ENCODE measurements around the gene C16orf89.
"Not testable (repeated sequence)": the region's sequence is repeated elsewhere in the genome, so short reads cannot be mapped to it uniquely, and the experiment has no call there.

Gene C16orf89

DNA sequence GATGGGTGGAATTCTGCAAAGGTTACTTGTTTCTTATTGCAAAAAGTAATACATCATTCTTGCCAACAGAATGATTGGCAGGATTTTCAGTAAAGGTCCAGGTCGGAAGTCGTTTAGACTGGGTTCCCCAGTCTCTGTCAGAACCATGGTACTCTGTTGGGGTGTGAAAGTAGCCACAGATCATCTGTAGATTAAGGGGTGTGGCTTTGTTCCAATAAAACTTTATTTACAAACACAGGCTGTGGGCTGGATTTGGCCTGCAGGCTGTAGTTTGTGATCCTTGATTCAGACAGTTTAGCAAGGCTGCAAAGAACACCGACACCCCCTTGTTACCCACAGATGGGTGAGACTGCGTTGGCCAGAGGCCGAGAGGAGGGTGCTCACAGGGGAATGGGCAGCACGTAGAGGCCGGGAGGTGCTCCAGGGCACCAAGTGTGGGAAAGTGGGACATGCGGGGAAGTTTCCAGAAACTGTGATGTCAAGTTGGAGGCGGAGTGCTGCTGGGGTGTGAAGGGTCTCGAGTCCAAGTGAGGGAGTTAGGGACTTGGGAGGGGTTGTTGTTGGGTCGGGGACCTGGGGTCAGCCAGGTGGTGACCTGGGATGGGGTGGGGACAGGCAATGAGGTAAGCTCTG, 18.5 kb upstream of the C16orf89 start:
- not testable (repeated sequence) for DNase-seq

DNA sequence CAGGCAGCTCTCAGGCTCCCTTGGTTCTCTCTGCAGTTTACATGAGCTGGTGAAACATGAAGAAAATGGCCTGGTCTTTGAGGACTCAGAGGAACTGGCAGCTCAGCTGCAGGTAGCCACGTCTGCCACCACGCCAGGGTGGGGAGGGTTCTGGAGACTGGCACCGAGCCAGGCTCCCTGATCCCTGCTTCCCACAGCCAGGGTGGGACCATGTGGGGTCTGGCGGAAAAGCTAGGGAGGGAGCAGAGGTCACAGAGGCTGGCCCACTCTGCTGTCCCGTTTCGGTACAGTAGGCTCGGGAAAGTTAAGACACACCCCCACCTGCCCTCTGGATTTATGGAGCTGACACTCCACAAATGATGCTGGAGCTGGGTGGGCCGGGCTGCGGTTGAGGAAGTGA, 17.9 kb upstream of the C16orf89 start:
- not testable (repeated sequence) for DNase-seq

DNA sequence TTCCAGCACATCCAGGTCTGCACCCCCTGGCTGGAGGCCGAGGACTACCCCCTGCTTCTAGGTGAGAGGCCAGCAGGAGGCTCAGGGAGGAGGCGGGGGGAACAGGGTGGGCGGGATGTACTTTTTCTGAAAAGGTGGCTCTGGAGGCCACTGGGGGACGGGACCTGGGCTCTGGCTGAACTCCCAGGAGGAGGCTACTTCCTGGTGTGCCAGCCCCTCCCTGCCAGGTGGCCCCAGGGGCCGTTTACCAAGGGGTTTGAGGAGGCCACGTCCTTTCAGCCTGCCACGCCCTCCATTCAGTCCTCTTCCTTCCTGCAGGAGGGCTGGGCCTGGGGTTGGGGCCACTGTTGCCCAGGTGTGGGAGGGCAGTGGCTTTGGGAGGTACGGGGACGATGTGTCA, 15.2 kb upstream of the C16orf89 start:
- not testable (repeated sequence) for DNase-seq

DNA sequence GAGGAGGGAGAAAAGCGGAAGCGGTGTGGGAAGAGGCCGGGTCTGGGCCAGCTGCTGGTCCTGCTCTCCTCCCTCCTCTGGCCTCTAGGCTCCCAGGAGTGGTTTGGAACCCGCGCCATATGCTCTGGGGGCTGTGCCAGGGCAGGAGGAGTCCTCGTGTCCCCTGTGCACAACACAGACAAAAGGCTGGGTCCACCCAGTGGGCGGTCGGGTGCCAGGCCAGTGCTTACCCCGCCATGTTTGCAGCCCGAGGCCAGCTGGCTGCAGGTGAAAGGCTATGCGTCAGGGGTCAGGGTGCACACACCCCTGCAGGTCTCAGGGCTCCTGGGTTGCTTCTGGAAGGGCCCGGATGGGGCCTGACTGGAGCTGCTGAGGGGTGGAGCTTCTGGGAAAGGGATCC, 14.7 kb upstream of the C16orf89 start:
- DNase-seq: not testable (repeated sequence)

DNA sequence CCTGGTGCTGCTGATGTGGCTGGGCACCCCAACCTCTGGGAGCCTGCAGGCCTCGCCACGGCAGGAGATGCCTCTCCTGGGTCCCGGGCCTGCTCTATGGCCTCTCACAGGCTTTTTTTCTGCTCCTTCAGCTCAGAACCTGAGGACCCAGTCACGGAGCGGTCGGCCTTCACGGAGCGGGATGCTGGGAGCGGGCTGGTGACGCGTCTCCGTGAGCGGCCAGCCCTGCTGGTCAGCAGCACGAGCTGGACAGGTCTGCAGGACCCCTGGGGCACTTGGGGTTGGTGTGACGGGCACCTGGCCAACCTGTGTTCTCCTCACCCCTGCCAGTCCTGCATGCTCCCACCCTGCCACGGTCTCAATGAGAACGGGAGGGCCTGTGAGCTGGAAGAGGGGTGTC, 12.9 kb upstream of the C16orf89 start:
- no peak for DNase-seq

DNA sequence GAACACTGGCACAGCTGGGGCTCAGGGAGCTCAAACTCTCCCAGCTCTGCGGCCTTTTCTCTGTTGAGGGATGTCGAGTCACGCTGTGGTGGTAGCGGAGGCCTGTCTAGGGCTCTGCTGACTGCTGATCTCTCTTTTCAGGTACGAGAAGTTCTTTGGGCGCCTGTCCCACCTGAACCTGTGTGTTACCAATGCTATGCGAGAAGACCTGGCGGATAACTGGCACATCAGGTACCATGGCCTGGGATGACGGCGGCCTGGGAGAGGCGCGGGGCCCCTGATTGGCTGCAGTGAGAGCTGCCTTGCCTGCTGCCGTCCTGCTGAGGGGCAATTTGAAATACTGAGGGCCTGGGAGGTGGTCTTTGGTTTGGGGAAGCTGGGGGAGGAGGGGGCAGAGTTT, 11.5 kb upstream of the C16orf89 start:
- no peak for DNase-seq

DNA sequence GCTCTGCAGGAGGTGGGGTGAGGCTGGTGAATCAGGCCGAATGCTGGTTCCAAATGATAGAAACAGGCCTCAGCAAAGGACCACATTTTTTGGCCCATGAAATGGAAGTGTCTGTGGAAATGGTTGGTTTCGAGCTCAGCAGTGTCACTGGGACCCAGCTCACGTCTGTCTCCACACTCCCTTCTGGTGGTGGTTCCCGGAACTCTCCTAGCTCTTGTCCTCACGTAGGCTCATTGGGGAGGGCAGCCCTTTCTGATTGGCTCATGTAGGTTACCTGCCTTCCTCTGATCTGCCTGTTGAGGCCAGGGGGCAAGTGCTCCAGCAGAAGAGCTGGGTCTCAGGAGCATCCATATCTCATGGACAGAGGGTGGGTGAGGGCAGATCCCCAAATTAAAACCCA, 9.9 kb upstream of the C16orf89 start:
- DNase-seq: no peak

DNA sequence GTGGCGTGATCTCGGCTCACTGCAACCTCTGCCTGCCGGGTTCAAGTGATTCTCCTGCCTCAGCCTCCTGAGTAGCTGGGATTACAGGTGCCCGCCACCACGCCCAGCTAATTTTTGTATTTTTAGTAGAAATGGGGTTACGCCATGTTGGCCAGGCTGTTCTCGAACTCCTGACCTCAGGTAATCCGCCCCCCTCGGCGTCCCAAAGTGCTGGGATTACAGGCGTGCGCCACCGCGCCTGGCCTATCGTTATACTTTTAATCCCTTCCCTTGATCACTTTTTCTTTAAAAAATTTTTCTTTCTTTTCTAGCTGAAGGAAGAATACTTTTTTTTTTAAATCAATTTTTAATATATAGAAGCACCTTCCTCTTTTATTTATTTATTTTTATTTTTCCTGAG, 8.0 kb upstream of the C16orf89 start:
- DNase-seq: not testable (repeated sequence)

DNA sequence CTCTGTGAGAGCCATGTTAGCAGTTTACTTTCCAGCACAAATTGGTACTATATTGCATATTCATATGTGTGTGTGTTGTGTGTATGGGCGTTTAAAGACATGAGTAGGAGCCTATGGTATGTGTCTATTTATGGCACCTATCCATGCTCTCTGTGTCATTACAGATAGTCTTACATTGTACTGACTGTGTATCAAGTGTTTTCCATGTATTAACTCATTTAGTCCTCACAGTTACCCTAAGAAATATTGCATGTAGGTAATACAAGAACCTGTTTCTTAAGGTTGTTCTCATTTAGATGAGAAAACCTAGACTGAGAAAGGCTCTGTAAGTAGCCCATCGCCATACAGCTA, 7.5 kb upstream of the C16orf89 start:
- no peak for DNase-seq

DNA sequence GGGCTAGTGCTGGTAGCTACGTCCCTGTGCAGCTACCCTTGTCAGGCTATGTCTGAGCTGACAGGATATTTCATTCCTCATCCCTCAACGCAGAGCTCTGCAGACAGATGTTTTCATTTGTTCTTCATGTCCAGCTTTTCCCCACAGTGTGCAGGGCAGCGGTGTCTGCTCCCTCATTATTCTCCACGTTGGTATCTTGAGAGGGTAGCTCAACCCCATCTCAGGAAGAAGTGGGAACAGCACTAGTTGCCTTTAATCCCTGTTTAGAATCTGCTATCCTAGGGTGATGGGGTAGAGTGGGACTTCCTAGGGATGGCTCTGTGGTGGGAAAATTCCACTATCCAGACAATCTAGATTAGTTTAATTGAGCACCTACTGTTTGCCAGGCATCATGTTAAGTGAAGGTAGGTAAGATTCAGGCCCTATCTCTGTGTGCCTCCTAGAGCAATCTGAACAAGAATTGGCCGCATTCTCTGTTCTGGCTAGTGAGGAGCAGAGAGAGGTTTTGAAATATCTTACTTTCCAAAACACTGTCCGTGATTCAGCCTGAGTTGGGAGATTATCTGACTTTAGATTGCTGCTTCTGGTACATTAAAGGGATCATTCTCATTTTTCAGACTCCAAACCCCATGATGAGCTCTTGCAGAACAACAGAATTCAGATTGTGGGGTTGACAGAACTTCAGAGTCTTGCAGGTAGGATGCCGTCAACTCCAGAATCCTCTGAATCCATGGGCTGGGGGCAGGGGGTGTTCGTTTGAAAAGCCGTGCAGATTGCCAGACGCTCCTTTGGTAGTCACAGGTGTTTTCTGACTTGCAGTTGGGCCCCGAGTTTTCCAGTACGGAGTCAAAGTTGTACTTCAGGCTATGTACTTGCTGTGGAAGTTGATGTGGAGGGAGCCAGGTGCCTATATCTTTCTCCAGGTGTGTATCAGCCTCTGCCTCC, 6.8 kb upstream of the C16orf89 start:
- DNase-seq: peak; percentile 22

DNA sequence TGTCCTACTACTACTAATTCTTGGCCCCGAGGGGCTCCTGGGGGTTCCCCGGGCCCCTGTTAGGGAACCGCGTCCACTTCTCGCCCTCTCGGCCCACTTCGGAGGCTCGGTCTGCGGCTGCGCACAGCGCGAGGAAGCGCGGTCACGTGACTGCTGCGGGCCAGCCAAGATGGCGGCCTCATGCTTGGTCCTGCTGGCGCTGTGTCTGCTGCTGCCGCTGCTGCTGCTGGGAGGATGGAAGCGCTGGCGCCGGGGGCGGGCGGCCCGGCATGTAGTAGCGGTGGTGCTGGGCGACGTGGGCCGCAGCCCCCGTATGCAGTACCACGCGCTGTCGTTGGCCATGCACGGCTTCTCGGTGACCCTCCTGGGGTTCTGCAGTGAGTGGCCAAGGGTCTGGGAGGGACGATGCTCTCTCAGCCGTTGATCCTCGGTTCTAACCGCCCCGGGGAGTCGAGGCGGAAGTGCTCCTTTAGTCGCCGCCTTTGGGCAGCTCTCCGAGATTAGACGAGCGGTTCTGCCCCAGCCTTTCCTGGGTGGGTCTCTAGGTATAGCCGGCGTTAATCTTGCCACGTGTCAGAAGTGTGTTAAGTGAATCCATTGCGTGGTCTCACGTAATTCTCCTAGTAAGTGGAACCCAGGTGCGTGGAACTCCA, 6.1 kb upstream of the C16orf89 start, which contains the start of gene ALG1:
ALG1 (plus strand) TSS at position 163 of the 653 bp plus-strand sequence; CDS start at position 170, 7 bp downstream.
- DNase-seq: peak; percentile 93

DNA sequence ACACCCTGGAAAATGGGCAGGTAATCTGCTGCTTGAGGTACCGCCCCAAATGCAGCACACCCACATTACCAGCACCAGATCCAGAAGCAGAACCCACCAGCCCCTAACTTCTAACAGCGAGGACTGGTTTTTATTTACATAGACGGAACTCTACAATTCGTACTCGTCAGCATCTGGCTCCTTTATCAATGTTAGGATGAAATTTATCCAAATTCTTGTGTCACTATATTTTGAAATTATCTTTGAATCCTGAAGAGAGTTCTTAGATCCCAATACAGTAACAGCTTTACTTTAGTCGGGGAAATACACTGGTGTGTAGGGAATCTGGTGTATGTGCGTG, 5.6 kb upstream of the C16orf89 start:
- no peak for DNase-seq

DNA sequence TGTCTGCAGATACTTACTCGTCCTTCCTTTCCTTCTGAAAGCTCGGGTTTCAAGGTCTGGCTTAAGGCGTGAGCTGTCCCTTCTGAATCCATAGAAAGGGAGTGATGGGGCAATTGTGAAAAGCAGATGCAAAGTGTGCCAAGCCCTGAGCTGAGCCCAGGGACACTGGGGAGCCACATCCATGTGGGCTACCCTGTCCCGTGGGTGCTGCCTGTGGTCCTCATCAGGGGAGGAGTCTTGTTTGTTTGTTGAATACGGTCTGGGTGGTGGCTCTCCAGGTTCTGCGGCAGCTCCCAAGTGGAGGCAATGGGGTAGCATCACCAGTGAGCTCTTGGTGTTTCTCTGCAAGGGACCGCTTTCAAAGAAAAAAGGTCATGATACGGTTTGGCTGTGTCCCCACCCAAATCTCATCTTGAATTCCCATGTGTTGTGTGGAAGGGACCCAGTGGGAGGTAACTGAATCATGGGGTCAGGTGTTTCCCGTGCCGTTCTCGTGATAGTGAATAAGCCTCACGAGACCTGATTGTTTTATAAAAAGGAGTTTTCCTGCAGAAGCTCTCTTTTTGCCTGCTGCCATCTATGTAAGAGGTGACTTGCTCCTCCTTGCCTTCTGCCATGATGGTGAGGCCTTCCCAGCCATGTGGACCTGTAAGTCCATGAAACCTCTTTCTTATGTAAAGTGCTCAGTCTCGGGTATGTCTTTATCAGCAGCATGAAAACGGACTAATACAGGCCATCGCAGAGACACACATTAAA, 4.9 kb upstream of the C16orf89 start:
- no peak for DNase-seq

DNA sequence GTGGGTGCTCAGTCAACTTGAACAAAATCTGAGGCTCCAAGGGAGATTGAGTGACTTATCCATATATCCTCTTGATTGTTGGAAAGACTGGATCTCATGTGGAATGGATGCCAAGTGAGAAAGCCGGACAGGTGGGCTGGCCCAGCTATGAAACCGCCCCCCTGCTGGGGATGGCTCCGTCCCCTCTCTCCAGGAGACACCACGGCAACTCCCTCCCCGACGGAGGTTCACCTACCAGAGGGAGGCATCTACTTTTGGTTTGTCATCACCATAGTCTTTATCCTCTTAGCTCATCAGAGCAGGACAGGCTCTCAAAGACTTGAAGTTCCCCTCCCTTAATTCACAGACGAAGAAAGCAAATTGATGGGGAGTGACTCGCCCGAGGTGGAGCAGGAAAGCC, 4.1 kb upstream of the C16orf89 start:
- DNase-seq: no peak

DNA sequence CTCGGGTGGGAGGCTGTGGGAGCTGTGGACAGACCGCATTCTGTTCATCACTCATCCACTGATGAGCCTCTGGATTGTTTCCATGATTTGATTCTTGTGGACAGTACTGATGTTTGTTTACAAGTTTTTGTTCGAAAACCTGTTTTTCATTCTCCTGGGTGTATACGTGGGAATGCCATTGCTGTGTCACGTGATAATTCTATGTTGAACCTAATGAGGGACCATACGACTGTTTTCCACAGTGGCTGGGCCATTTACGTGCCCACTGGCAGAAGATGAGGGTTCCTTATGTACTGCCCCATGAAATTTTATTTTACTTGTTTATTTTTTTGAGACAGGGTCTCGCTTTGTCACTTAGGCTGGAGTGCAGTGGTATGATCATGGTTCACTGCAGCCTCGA, 3.3 kb upstream of the C16orf89 start:
- DNase-seq: no peak

DNA sequence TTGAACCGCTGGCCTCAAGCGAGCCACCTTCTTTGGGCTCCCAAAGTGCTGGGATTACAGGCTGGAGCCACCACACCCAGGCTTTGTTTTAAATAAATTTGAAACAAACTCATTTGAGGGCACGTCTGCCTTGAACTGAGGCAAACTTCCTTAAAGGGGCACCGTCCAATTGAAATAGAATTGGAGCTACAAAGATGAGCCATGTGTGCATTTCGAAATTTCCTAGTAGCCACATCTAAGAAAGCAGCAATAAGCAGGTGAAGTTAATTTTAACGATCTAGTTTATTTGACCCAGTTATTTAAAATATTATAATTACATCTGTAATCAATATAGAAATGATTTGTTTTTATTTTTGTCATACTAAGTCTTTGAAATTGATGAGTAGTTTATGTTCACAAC, 755 bp upstream of the C16orf89 start:
- DNase-seq: no peak

DNA sequence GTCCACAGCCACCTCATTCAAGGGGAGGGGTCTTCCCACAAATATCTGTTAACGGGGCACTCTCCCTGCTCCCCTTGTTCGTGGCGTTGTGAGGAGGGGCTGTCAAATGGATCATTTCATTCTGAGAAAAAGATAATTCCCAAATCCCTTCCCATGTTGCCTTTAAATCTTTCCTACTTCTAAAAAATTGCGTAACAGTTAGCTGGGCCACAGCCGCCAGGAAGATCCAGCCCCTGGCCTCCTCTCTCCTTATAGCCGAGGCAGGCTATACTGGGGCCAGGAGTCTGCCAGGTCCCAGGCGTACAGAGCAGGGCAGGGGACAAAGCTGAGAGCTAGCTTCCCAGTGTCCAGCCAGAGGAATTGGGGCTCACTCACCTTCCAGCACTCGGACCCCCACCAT, 430 bp downstream of the C16orf89 start:
- no peak for DNase-seq

DNA sequence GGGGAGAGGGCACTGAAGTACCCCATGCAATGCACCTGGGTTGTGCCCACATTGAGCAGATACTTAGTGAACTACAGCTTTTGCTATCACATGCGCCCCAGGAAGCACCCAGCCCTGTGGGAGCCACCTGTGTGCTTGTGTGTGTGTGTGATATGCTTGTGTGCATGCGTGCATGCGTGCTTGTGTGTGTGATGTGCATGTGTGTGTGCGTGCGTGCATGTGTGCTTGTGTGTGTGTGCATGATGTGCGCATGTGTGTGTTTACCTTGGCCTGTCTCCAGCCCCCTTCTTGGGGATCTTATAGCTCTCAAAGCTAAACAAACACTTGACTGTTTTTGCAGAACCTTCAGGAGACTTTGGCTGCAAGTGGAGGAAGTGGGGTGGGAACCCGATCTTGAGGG, 841 bp downstream of the C16orf89 start:
- no peak for DNase-seq

DNA sequence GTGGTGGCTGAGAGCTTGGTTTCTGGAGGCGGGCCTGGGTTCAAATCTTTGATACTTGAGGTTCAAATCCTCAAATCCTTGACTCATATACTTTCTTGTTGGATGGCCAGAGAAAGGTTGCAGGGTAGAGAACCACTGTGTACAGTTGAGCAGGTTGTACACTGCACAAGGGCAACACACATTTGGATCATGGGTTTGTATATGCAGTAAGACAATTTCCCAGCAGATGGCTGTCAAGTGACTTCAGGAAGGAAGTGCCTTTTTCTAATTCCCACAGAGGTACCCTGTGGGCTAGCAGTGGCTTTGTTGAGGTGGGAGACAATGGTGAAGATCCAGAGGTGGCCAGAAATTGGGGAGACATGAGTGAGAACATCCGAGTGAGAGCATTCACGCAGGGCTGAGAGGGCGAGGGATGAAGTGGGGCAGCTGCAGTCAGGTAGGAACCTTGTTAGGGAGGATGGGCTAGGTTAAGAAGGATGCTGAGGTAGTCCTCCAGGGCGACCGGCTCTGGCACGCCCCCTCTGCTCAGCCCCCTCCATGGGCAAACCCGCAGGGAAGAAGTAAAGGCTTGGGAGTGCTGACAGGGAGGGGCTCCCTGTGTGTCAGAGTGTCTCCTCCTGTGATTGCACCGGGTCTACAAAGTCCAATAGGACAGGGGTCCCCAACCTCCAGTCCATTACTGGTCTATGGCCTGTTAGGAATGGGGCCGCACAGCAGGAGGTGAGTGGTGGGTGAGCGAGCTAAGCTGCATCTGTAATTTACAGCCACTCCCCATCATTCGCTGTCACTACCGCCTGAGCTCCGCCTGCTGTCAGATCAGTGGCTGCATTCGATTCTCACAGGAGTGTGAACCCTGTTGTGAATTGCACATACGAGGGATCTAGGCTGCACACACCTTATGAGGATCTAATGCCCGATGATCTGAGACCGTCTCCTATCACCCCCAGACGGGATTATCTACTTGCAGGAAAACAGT, 2.7 kb downstream of the C16orf89 start:
- no peak for DNase-seq

DNA sequence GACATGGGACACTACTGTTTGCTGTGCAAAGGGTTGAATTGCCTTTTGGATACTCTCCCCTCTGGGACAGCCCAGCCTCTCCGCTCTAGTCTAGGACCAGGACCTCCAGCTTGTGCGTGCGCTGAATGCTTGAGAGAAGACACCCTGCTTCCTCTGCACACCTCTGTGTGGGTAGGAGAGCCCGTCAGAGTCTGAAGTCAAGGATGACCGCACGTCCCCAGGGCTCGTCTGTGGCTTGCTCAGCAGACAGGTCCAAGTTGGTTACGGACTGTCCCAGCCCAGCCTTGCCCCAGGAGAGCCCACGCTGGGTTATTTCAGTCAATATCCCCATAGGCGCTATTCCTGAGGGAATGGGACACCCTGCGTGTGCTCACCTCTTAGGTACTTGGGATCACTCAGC, 3.7 kb downstream of the C16orf89 start:
- no peak for DNase-seq

DNA sequence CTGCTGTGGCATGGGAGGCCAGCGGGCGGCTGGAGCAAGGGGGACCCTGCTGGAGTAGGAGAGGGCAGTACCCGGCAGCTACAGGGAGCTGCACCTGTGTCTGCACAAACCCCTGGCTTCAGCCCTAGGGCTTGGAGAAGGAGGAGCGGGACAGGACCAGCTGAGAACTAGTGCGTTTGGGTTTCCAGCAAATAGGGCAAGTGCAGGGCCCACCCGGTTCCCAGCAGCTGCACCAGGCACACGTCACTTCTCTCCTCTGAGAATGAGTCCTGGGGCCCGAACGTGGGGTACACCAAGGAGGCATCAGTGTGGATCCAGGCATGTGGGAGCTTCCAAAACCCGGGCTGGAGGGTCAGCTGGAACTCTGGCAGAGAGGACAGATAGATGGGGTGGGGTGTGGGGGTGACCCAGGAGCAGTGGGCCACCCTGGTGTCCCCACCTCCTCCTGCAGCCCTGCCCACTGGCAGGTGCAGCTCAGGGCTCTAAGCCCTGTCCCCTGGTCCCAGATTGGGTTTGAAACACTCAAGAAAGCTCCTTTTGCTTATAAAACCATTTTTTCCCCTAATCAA, 5.6 kb downstream of the C16orf89 start:
- DNase-seq: no peak

All from hematopoietic multipotent progenitor cell treated with erythropoietin and hydrocortisone succinate and interleukin-3 and kit ligand, for 6 days (in vitro differentiated cells).